Measurements from ENCODE around the gene SLC6A13.

DNA sequence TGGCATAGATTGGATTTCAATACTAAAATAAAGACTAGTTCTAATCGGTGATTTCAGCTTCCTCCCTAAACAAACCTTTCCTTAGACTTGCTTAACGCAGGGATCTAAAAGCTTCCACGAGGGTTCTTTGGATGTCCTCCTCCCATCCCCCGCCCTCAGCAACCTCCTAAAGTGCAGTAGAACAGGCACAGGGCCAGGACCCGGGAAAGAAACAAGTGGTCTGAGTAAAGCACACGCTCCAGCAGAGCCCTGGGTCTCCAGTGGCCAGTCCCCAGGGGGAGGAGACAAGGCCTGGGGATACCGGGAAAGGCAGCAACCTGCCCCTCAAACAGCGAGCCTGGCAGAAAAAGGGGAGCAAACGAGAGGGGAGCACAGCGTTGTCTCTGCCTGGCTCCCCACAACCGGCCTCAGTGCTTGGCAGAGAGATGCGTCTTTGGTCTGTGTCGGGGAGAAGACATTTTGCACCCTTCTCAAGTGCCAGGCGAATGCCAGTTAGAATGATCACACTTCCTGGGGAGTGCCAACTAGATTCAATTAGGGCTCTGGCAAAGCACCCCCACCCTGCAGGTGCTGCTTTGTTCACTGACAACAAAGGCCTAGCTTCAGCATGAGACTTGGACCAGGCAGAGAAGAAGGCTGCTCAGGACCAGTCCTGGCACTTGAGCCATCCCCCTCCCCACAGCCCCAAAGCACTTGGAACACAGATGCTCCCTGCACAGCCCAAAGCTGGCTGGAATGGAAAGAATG is 31.5 kb downstream of the SLC6A13 start:
- TF ChIP-seq, protein P1, sequence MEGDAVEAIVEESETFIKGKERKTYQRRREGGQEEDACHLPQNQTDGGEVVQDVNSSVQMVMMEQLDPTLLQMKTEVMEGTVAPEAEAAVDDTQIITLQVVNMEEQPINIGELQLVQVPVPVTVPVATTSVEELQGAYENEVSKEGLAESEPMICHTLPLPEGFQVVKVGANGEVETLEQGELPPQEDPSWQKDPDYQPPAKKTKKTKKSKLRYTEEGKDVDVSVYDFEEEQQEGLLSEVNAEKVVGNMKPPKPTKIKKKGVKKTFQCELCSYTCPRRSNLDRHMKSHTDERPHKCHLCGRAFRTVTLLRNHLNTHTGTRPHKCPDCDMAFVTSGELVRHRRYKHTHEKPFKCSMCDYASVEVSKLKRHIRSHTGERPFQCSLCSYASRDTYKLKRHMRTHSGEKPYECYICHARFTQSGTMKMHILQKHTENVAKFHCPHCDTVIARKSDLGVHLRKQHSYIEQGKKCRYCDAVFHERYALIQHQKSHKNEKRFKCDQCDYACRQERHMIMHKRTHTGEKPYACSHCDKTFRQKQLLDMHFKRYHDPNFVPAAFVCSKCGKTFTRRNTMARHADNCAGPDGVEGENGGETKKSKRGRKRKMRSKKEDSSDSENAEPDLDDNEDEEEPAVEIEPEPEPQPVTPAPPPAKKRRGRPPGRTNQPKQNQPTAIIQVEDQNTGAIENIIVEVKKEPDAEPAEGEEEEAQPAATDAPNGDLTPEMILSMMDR (conservative IDR thresholded peaks at IDR 0.05; ENCODE audit: low read depth, low read length): no peak
- no peak for TF ChIP-seq EZH2phosphoT487 (IDR thresholded peaks at IDR 0.05; ENCODE audit: borderline replicate concordance, low read length)
- TF ChIP-seq EZH2 (IDR thresholded peaks at IDR 0.05; ENCODE audit: low read length, unreplicated experiment): no peak

Data from PC-3 (cell line).